ENCODE results near the gene RTF2. TPM values are rescaled to one million over a fixed set of nuclear protein-coding genes. Genes with fewer than 3 reads are reported as not detected.

RTF2 gene
- total and polyA plus RNA-seq, 2 of the 13 experiments (the other 11 are each of a cell fraction or from before 2014, with no cell fraction given) = 81.8 to 142 TPM

DNA sequence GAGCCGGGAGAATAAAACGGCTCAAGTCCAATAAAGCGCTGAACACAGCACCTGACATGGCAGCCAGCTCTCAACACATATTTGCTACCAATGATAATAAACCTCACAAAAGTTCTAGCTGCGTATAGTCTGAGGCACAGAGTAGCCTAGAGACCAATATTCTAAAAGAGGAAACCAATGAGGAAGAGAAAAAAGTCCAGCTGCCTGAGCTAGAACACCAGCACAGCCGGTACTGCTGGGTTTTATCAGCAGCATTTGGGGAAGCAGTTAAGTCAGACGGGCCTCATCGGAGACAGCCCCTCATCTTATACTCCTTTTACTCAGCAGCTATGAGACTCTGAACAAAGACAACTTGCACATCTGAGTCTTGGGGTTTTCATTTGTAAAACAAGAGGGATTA, 2.4 kb upstream of the RTF2 start:
- DNase-seq (ENCODE audit: low spot score) (no peak), FAIRE-seq (no peak), ATAC-seq (no peak)
- in situ Hi-C loops (cut with HindIII; ENCODE audit: extremely low pct_ligation_motif_present, low pct_unique_long_range_greater_than_20kb) = no loop called here
- H3K4me2 ChIP-seq (ENCODE audit: low read depth, low read length) = no peak overlapping the region
- no peaks in the 10 kb centered on the region for H4K20me1 ChIP-seq (ENCODE audit: insufficient read depth, low read length)
- CTCF ChIA-PET (ENCODE audit: low intra/inter-chr PET ratio, low total read pairs) = no interaction called here
- H3K9ac ChIP-seq (ENCODE audit: insufficient read depth, low read depth, low read length) = no peak overlapping the region
- H3K27me3 ChIP-seq (ENCODE audit: control insufficient read depth in 1 of 2, insufficient read depth in 2 of 2, low read length in 2 of 2) = no peaks in the 10 kb centered on the region; a peak in 2 of 5 replicates
- WGBS (ENCODE audit: low lambda C conversion rate) = 48% methylated on average over 7 of the region's 7 CpGs
- BruUV-seq (replicated peaks) = no TSS peak
- H3K9me3 ChIP-seq (ENCODE audit: low read length) = no peaks in the 10 kb centered on the region
- intact Hi-C loops (cut with micrococcal nuclease; ENCODE audit: unreplicated experiment) = no loop called here
- no peak overlapping the region for H2AFZ ChIP-seq (ENCODE audit: low read length)
- H3K4me3 ChIP-seq (replicated peaks in 1 of 3; ENCODE audit: insufficient read depth in 1 of 3, low read depth in 2 of 3, low read length in 3 of 3) = no peak overlapping the region
- no peak overlapping the region for H3K27ac ChIP-seq (ENCODE audit: extremely low read length, insufficient read depth, low read length)
- H3K36me3 ChIP-seq (replicated peaks in 1 of 2; ENCODE audit: control insufficient read depth in 1 of 2, insufficient read depth in 2 of 2, low read length in 2 of 2) = peaks cover 0 to 3% of the 10 kb centered on the region in 2 experiments; a peak in 1 of 5 replicates
- TF ChIP-seq, protein P1, sequence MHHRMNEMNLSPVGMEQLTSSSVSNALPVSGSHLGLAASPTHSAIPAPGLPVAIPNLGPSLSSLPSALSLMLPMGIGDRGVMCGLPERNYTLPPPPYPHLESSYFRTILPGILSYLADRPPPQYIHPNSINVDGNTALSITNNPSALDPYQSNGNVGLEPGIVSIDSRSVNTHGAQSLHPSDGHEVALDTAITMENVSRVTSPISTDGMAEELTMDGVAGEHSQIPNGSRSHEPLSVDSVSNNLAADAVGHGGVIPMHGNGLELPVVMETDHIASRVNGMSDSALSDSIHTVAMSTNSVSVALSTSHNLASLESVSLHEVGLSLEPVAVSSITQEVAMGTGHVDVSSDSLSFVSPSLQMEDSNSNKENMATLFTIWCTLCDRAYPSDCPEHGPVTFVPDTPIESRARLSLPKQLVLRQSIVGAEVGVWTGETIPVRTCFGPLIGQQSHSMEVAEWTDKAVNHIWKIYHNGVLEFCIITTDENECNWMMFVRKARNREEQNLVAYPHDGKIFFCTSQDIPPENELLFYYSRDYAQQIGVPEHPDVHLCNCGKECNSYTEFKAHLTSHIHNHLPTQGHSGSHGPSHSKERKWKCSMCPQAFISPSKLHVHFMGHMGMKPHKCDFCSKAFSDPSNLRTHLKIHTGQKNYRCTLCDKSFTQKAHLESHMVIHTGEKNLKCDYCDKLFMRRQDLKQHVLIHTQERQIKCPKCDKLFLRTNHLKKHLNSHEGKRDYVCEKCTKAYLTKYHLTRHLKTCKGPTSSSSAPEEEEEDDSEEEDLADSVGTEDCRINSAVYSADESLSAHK (CRISPR knock-in tag; IDR thresholded peaks at IDR 0.05; ENCODE audit: borderline replicate concordance) = no peak
- TF ChIP-seq ZNF687 (CRISPR knock-in tag; IDR thresholded peaks at IDR 0.05) = no peak
- no peak for TF ChIP-seq HOXA7 (CRISPR knock-in tag; IDR thresholded peaks at IDR 0.05)
- TF ChIP-seq HDAC1 (CRISPR knock-in tag; IDR thresholded peaks at IDR 0.05) = no peak
- POLR2A ChIA-PET = no interaction called here
- peaks cover 29% of the 10 kb centered on the region for H3K4me1 ChIP-seq (ENCODE audit: insufficient read depth, low read length)
- H3K79me2 ChIP-seq (ENCODE audit: insufficient read depth, low read length) = peaks cover 22% of the 10 kb centered on the region
